SK-N-SH treated with all-trans-retinoic acid at 6 μM for 48 hours (cell line): ENCODE results near the gene RTP5.

Experiments
- ATAC-seq: fragments of 200-7000 bp; cut with Tn5 transposase; 3 replicates; pipeline ENCODE4 v1.9.1; 2020; ENCODE audit warnings: mild to moderate bottlenecking, moderate library complexity
- ARNTL ChIP-seq: fragments of 450-650 bp; formaldehyde crosslinking; IDR thresholded peaks from 2 replicates; pipeline ENCODE4 v1.5.0; 2020; ENCODE audit warnings: low read depth, mild to moderate bottlenecking, moderate library complexity, borderline replicate concordance
- BACH2 ChIP-seq: fragments of 250-450 bp; sonication (Bioruptor Pico); IDR thresholded peaks from 2 replicates; pipeline ENCODE4 v1.9.0; 2021; ENCODE audit warnings: mild to moderate bottlenecking, borderline replicate concordance
- CSDC2 ChIP-seq: fragments of 250-450 bp; sonication (Bioruptor Pico); IDR thresholded peaks from 2 replicates; pipeline ENCODE4 v1.5.0; 2020; ENCODE audit warnings: mild to moderate bottlenecking, moderate library complexity
- ESRRG ChIP-seq: fragments of 250-450 bp; sonication (Bioruptor Pico); IDR thresholded peaks from 2 replicates; pipeline ENCODE4 v1.6.1; 2021; ENCODE audit warnings: mild to moderate bottlenecking
- GLIS3 ChIP-seq: fragments of 250-450 bp; sonication (Bioruptor Pico); IDR thresholded peaks from 2 replicates; pipeline ENCODE4 v1.5.0; 2020; ENCODE audit warnings: mild to moderate bottlenecking, moderate library complexity
- ISL1 ChIP-seq: fragments of 250-450 bp; sonication (Bioruptor Pico); IDR thresholded peaks from 2 replicates; pipeline ENCODE4 v2.1.2; 2022; ENCODE audit warnings: mild to moderate bottlenecking, moderate library complexity
- OSR1 ChIP-seq: fragments of 250-450 bp; sonication (Bioruptor Pico); IDR thresholded peaks from 2 replicates; pipeline ENCODE4 v1.8.0; 2022; ENCODE audit warnings: moderate library complexity, mild to moderate bottlenecking, inconsistent platforms
- PPARA ChIP-seq: fragments of 250-450 bp; sonication (Bioruptor Pico); IDR thresholded peaks from 2 replicates; pipeline ENCODE4 v1.5.0; 2020; ENCODE audit warnings: mild to moderate bottlenecking, borderline replicate concordance
- RARB ChIP-seq: fragments of 250-450 bp; sonication (Bioruptor Pico); IDR thresholded peaks from 2 replicates; pipeline ENCODE4 v1.8.0; 2021; ENCODE audit warnings: mild to moderate bottlenecking, moderate library complexity
- SNAI2 ChIP-seq: fragments of 250-450 bp; sonication (Bioruptor Pico); IDR thresholded peaks from 2 replicates; pipeline ENCODE4 v1.5.0; 2020; ENCODE audit warnings: mild to moderate bottlenecking, moderate library complexity
- TCF4 ChIP-seq: fragments of 250-450 bp; sonication (Bioruptor Pico); IDR thresholded peaks from 2 replicates; pipeline ENCODE4 v1.8.0; 2021; ENCODE audit warnings: mild to moderate bottlenecking, moderate library complexity, borderline replicate concordance
- TOX ChIP-seq: fragments of 250-450 bp; sonication (Bioruptor Pico); IDR thresholded peaks from 2 replicates; pipeline ENCODE4 v1.8.0; 2021; ENCODE audit warnings: mild to moderate bottlenecking, moderate library complexity, borderline replicate concordance
- ZC3H10 ChIP-seq: fragments of 250-450 bp; sonication (Bioruptor Pico); IDR thresholded peaks from 2 replicates; pipeline ENCODE4 v1.5.1; 2021; ENCODE audit warnings: mild to moderate bottlenecking, moderate library complexity
- ZFP3 ChIP-seq: fragments of 250-450 bp; sonication (Bioruptor Pico); IDR thresholded peaks from 2 replicates; pipeline ENCODE4 v1.5.0; 2020; ENCODE audit warnings: mild to moderate bottlenecking, moderate library complexity
- ZFP30 ChIP-seq: fragments of 450-650 bp; formaldehyde crosslinking; IDR thresholded peaks from 2 replicates; pipeline ENCODE4 v1.5.0; 2022; ENCODE audit warnings: mild to moderate bottlenecking, moderate library complexity
- ZNF565 ChIP-seq: fragments of 450-650 bp; formaldehyde crosslinking; conservative IDR thresholded peaks from 2 replicates; pipeline ENCODE4 v1.5.0; 2020; ENCODE audit warnings: low read depth, mild to moderate bottlenecking, moderate library complexity
- ZNF70 ChIP-seq: fragments of 450-650 bp; formaldehyde crosslinking; IDR thresholded peaks from 2 replicates; pipeline ENCODE4 v1.5.0; 2020; ENCODE audit warnings: mild to moderate bottlenecking, moderate library complexity
- ZNF8 ChIP-seq: fragments of 450-650 bp; formaldehyde crosslinking; IDR thresholded peaks from 2 replicates; pipeline ENCODE4 v1.5.0; 2020; ENCODE audit warnings: mild to moderate bottlenecking, moderate library complexity
- TF ChIP-seq, protein P1 (sequence below): fragments of 250-450 bp; sonication (Bioruptor Pico); IDR thresholded peaks from 2 replicates; pipeline ENCODE4 v1.5.1; 2020; ENCODE audit warnings: low read depth, mild to moderate bottlenecking, moderate library complexity
- TF ChIP-seq, protein P2 (sequence below): fragments of 250-450 bp; sonication (Bioruptor Pico); IDR thresholded peaks from 2 replicates; pipeline ENCODE4 v1.8.0; 2021; ENCODE audit warnings: low read depth, mild to moderate bottlenecking, moderate library complexity, borderline replicate concordance
- TF ChIP-seq, protein P3 (sequence below): fragments of 250-450 bp; sonication (Bioruptor Pico); IDR thresholded peaks from 2 replicates; pipeline ENCODE4 v1.5.1; 2021; ENCODE audit warnings: mild to moderate bottlenecking, moderate library complexity
- TF ChIP-seq, protein P4 (sequence below): fragments of 250-450 bp; sonication (Bioruptor Pico); IDR thresholded peaks from 2 replicates; pipeline ENCODE4 v1.5.0; 2020; ENCODE audit warnings: mild to moderate bottlenecking, moderate library complexity

RTP5 gene

DNA sequence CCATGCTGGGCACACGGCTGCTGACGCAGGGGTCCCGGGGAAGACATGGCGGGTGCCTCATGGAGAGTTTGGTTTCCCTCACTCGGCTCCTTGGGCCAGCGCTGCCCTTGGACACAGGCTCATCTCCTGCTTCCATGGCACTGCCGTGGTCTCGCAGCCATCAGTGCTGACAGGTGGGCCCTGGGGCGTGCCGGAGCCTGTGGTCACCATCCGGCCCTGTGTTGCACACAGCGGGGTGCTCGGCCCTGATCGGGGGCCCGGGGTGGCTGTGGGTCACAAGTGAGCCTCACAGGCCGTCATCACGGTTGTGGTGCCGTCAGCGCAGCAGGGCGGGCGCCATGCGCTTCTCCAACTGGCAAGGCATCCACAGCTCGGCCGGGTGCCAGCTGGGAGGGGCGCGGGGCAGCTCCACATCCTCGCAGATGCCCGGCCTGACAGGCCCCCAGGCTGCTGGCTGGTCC lies 582 bp downstream of the RTP5 start:
- TF ChIP-seq OSR1 (CRISPR knock-in tag) (no peak), ARNTL (no peak), ZFP3 (no peak), PPARA (CRISPR knock-in tag) (no peak), TCF4 (CRISPR knock-in tag) (no peak), SNAI2 (no peak), GLIS3 (CRISPR knock-in tag) (no peak), RARB (CRISPR knock-in tag) (no peak), TOX (CRISPR knock-in tag) (no peak), ZC3H10 (no peak), ISL1 (no peak), BACH2 (CRISPR knock-in tag) (no peak)
- TF ChIP-seq, protein P1, sequence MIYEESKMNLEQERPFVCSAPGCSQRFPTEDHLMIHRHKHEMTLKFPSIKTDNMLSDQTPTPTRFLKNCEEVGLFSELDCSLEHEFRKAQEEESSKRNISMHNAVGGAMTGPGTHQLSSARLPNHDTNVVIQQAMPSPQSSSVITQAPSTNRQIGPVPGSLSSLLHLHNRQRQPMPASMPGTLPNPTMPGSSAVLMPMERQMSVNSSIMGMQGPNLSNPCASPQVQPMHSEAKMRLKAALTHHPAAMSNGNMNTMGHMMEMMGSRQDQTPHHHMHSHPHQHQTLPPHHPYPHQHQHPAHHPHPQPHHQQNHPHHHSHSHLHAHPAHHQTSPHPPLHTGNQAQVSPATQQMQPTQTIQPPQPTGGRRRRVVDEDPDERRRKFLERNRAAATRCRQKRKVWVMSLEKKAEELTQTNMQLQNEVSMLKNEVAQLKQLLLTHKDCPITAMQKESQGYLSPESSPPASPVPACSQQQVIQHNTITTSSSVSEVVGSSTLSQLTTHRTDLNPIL (CRISPR knock-in tag) = no peak
- TF ChIP-seq, protein P2, sequence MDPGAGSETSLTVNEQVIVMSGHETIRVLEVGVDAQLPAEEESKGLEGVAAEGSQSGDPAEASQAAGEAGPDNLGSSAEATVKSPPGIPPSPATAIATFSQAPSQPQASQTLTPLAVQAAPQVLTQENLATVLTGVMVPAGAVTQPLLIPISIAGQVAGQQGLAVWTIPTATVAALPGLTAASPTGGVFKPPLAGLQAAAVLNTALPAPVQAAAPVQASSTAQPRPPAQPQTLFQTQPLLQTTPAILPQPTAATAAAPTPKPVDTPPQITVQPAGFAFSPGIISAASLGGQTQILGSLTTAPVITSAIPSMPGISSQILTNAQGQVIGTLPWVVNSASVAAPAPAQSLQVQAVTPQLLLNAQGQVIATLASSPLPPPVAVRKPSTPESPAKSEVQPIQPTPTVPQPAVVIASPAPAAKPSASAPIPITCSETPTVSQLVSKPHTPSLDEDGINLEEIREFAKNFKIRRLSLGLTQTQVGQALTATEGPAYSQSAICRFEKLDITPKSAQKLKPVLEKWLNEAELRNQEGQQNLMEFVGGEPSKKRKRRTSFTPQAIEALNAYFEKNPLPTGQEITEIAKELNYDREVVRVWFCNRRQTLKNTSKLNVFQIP (CRISPR knock-in tag) = no peak
- TF ChIP-seq, all 23 proteins: peak for 0
- ATAC-seq = no peak

DNA sequence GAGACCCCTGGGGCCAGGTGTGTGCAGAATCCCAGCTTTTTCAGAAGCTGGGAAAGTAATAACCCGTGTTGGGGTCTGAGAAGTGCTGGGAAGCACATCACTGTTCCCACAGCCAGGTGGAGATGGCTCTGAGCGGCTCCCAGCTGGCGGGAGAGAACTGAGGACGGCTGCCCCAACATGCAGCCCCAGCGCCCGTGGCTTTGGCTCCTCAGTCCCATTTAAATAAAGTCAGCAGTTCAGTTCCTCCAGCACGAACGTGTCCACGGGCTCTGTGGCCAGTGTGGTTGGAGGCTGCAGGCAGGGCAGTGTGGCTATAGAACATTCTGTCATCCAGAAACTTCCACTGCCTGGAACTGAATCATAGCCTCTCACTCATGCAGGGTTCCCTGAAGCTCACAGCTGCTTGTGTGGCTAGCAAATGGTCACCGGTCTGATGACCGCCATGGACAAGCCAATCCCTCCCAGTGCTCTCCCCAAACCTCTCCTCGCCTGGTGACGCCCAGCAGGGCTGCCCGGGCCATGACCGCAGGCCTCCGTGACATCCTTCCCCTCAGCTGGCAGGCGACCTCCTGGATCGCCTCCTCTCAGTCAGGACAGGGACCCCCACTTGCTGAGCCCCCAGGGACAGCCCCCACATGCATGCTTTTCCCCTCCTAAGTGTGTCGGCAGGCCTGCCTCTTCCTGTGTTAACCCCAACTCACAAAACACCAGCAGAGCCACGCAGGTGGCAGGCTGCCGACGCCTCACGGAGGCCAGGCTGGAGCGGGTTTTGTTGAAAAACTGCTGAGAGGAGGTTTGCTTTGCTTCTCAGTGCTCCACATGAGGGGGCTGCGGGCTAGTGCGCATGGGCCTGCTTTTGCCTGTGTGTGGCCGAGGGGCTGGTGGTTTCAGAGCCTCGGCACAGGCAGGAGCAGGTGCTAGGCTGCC lies 1.3 kb downstream of the RTP5 start:
- TF ChIP-seq ISL1 = no peak
- no peak for TF ChIP-seq ESRRG (CRISPR knock-in tag)
- TF ChIP-seq GLIS3 (CRISPR knock-in tag) = no peak
- TF ChIP-seq, protein P3, sequence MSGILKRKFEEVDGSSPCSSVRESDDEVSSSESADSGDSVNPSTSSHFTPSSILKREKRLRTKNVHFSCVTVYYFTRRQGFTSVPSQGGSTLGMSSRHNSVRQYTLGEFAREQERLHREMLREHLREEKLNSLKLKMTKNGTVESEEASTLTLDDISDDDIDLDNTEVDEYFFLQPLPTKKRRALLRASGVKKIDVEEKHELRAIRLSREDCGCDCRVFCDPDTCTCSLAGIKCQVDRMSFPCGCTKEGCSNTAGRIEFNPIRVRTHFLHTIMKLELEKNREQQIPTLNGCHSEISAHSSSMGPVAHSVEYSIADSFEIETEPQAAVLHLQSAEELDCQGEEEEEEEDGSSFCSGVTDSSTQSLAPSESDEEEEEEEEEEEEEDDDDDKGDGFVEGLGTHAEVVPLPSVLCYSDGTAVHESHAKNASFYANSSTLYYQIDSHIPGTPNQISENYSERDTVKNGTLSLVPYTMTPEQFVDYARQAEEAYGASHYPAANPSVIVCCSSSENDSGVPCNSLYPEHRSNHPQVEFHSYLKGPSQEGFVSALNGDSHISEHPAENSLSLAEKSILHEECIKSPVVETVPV (CRISPR knock-in tag) = no peak
- TF ChIP-seq, protein P1 (CRISPR knock-in tag) = no peak
- TF ChIP-seq ZNF70 = no peak
- TF ChIP-seq CSDC2 (CRISPR knock-in tag) = no peak
- no peak for TF ChIP-seq ZNF565
- TF ChIP-seq SNAI2 = no peak
- TF ChIP-seq TOX (CRISPR knock-in tag) = no peak
- TF ChIP-seq ZFP30 (CRISPR knock-in tag) = no peak
- TF ChIP-seq BACH2 (CRISPR knock-in tag) = no peak
- TF ChIP-seq TCF4 (CRISPR knock-in tag) = no peak
- ATAC-seq = no peak

DNA sequence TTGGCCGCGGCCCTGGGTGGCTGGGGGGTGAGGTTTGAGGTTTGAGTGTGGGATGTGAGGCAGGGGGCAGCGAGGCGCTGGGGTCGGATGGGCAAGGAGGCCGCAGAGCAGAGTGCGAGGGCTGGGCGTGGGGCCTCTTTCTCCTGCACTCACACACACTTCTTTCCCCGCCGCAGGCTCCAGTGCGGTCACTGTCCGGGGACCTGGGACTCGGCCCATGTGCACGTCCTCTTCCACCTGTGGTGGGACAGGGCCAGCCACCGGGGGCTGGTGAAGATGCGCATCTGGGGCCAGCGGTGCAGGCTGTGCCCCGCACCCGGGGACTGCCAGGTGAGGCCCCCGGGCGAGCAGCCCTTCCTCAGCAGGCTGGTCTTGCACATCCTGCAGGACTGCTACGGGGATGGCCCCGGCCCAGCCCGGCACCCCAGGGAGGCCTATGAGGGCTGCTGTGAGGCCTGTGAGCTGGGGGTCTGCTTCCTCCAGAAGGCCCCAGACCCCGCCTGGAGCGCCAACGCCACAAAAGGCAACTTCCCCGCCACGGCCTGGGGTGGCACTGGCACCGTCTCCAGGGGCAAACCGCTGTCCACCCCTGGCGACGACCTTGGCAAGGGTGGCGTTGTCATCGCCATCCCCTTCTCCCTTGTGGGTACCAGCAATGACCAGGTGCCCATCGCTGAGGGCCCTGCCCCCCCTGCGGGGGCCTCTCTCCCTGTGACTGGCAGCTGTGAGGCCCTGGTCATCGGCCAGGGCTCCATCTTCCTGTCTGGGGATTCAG lies 2.2 kb downstream of the RTP5 start:
- no peak for TF ChIP-seq ZFP3

DNA sequence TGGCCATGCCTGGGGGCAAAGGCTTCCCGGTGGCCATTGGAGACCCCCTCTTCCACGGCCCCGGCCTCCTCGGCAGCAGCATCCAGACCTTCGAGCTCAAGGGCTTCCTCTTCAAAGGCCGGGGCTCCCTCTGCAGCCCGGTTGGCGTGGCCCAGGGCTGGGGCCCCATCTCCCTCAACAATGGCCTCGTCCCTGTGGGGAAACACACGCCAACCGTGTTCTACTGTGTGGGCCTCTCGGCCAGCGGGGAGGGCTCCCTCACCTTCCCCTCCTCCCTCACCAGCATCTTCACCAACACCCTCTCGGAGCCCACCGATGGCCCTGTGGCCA lies 2.7 kb downstream of the RTP5 start:
- no peak for ATAC-seq
- TF ChIP-seq PPARA (CRISPR knock-in tag) = no peak
- TF ChIP-seq GLIS3 (CRISPR knock-in tag) = no peak
- TF ChIP-seq ESRRG (CRISPR knock-in tag) = no peak
- no peak for TF ChIP-seq ZNF565
- no peak for TF ChIP-seq ISL1
- no peak for TF ChIP-seq TOX (CRISPR knock-in tag)
- TF ChIP-seq ZFP30 (CRISPR knock-in tag) = no peak
- TF ChIP-seq ZNF8 = no peak
- TF ChIP-seq CSDC2 (CRISPR knock-in tag) = no peak
- TF ChIP-seq TCF4 (CRISPR knock-in tag) = no peak
- no peak for TF ChIP-seq ZC3H10
- no peak for TF ChIP-seq BACH2 (CRISPR knock-in tag)
- TF ChIP-seq ZNF70 = no peak
- TF ChIP-seq, protein P1 (CRISPR knock-in tag) = no peak
- TF ChIP-seq, protein P4, sequence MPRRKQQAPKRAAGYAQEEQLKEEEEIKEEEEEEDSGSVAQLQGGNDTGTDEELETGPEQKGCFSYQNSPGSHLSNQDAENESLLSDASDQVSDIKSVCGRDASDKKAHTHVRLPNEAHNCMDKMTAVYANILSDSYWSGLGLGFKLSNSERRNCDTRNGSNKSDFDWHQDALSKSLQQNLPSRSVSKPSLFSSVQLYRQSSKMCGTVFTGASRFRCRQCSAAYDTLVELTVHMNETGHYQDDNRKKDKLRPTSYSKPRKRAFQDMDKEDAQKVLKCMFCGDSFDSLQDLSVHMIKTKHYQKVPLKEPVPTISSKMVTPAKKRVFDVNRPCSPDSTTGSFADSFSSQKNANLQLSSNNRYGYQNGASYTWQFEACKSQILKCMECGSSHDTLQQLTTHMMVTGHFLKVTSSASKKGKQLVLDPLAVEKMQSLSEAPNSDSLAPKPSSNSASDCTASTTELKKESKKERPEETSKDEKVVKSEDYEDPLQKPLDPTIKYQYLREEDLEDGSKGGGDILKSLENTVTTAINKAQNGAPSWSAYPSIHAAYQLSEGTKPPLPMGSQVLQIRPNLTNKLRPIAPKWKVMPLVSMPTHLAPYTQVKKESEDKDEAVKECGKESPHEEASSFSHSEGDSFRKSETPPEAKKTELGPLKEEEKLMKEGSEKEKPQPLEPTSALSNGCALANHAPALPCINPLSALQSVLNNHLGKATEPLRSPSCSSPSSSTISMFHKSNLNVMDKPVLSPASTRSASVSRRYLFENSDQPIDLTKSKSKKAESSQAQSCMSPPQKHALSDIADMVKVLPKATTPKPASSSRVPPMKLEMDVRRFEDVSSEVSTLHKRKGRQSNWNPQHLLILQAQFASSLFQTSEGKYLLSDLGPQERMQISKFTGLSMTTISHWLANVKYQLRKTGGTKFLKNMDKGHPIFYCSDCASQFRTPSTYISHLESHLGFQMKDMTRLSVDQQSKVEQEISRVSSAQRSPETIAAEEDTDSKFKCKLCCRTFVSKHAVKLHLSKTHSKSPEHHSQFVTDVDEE (CRISPR knock-in tag) = no peak

More for the DNA sequence above, 2.2 kb downstream of the RTP5 start:
- no peak for ATAC-seq
